OCI-LY7 (cell line): Measurements from ENCODE around the gene TWIST2.

ENCODE experiments used
- EZH2phosphoT487 ChIP-seq: fragments of 200-600 bp; sonication (generic); IDR thresholded peaks from 2 replicates; pipeline ENCODE4 v1.6.1; 2018; ENCODE audit warnings: low read depth, borderline replicate concordance, mild to moderate bottlenecking, mixed run types, antibody characterized with exemption, low read length, moderate library complexity, mixed read lengths
- TF ChIP-seq, protein P1 (sequence below): fragments of 200-600 bp; sonication (generic); conservative IDR thresholded peaks from 2 replicates; pipeline ENCODE4 v1.5.1; 2014; ENCODE audit warnings: mild to moderate bottlenecking, antibody characterized with exemption, low read length, moderate library complexity, mixed read lengths

DNA sequence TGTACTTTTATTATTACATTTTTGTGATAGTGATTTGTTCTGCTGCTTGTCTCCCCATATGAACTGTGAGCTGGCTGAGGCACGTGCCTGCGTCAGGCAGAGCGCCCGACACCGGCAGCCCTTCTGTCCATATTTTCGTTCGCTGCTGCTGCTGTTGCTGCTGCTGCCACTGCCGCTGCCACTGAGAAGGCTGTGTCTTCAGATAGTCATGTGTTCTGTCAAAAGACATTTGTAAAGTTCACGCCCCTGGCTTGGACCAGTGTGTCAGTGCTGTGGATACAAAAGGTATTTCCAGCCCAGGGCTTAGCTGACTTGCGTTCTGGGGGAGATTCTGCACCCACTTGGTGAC lies 47.0 kb downstream of the TWIST2 start:
- TF ChIP-seq, protein P1, sequence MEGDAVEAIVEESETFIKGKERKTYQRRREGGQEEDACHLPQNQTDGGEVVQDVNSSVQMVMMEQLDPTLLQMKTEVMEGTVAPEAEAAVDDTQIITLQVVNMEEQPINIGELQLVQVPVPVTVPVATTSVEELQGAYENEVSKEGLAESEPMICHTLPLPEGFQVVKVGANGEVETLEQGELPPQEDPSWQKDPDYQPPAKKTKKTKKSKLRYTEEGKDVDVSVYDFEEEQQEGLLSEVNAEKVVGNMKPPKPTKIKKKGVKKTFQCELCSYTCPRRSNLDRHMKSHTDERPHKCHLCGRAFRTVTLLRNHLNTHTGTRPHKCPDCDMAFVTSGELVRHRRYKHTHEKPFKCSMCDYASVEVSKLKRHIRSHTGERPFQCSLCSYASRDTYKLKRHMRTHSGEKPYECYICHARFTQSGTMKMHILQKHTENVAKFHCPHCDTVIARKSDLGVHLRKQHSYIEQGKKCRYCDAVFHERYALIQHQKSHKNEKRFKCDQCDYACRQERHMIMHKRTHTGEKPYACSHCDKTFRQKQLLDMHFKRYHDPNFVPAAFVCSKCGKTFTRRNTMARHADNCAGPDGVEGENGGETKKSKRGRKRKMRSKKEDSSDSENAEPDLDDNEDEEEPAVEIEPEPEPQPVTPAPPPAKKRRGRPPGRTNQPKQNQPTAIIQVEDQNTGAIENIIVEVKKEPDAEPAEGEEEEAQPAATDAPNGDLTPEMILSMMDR, result no peak
- no peak for TF ChIP-seq EZH2phosphoT487
